Measurements from ENCODE around the gene AADACL3.

- TF ChIP-seq, protein P1, sequence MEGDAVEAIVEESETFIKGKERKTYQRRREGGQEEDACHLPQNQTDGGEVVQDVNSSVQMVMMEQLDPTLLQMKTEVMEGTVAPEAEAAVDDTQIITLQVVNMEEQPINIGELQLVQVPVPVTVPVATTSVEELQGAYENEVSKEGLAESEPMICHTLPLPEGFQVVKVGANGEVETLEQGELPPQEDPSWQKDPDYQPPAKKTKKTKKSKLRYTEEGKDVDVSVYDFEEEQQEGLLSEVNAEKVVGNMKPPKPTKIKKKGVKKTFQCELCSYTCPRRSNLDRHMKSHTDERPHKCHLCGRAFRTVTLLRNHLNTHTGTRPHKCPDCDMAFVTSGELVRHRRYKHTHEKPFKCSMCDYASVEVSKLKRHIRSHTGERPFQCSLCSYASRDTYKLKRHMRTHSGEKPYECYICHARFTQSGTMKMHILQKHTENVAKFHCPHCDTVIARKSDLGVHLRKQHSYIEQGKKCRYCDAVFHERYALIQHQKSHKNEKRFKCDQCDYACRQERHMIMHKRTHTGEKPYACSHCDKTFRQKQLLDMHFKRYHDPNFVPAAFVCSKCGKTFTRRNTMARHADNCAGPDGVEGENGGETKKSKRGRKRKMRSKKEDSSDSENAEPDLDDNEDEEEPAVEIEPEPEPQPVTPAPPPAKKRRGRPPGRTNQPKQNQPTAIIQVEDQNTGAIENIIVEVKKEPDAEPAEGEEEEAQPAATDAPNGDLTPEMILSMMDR (IDR thresholded peaks at IDR 0.05; ENCODE audit: poor library complexity): no peak
- no peak for TF ChIP-seq EZH2 (IDR thresholded peaks at IDR 0.05; ENCODE audit: borderline replicate concordance)
Observed at GRCh38 chr1:12754738-12755137, 38.8 kb downstream of the AADACL3 start.

Data from hepatocyte (in vitro differentiated cells).